Measurements from ENCODE around the gene RAB25.

Gene RAB25

GRCh38 chr1:156080863-156081179 is 19.9 kb downstream of the RAB25 start:
- DNase-seq, result no peak

- no peak for DNase-seq
Measured at GRCh38 chr1:156081180-156081916, 20.4 kb downstream of the RAB25 start.

- no peak for DNase-seq
Measured at GRCh38 chr1:156081917-156082308, 21.0 kb downstream of the RAB25 start.

GRCh38 chr1:156082309-156083091 is 21.5 kb downstream of the RAB25 start, which contains the start of gene MEX3A:
Gene MEX3A, minus strand, starts transcription at chr1:156082465. Its CDS starts 467 bp downstream, at chr1:156081998.
- DNase-seq, result peak in 5 of 6 experiments; percentile 25 to 59 (median 52)

GRCh38 chr1:156083800-156084790 is 23.1 kb downstream of the RAB25 start:
- no peak for DNase-seq

GRCh38 chr1:156086256-156086662 is 25.3 kb downstream of the RAB25 start:
- DNase-seq, result no peak

- no peak for DNase-seq
Measured at GRCh38 chr1:156089704-156090103, 28.7 kb downstream of the RAB25 start.

GRCh38 chr1:156090138-156090839 is 29.3 kb downstream of the RAB25 start:
- no peak for DNase-seq

GRCh38 chr1:156090840-156091188 is 29.9 kb downstream of the RAB25 start:
- DNase-seq, result peak; percentile 65 to 86 (median 84)

- DNase-seq, result no peak
Measured at GRCh38 chr1:156091610-156092009, 30.6 kb downstream of the RAB25 start.

- no peak for DNase-seq
Measured at GRCh38 chr1:156095906-156096508, 35.0 kb downstream of the RAB25 start.

- peak; percentile 73 to 85 (median 78) for DNase-seq
Measured at GRCh38 chr1:156096640-156097391, 35.9 kb downstream of the RAB25 start.

GRCh38 chr1:156097499-156098178 is 36.7 kb downstream of the RAB25 start:
- peak in 2 of 6 experiments; percentile 7 to 33 for DNase-seq

- DNase-seq, result no peak
Measured at GRCh38 chr1:156098784-156099183, 37.8 kb downstream of the RAB25 start.

- no peak for DNase-seq
Measured at GRCh38 chr1:156099282-156099681, 38.3 kb downstream of the RAB25 start.

- no peak for DNase-seq
Measured at GRCh38 chr1:156100205-156100995, 39.4 kb downstream of the RAB25 start.

- no peak for DNase-seq
Measured at GRCh38 chr1:156101880-156102279, 40.9 kb downstream of the RAB25 start.

- DNase-seq, result no peak
Measured at GRCh38 chr1:156102633-156103511, 41.9 kb downstream of the RAB25 start.

- DNase-seq, result no peak
Measured at GRCh38 chr1:156103521-156103947, 42.6 kb downstream of the RAB25 start.
